ENCODE data around the gene OR6B2.

OR6B2 gene

GRCh38 chr2:240043279-240043989 lies 13.2 kb upstream of the OR6B2 start:
- intact Hi-C loops (cut with DNase I): no loop called here
- DNase-seq: no peak

DNA sequence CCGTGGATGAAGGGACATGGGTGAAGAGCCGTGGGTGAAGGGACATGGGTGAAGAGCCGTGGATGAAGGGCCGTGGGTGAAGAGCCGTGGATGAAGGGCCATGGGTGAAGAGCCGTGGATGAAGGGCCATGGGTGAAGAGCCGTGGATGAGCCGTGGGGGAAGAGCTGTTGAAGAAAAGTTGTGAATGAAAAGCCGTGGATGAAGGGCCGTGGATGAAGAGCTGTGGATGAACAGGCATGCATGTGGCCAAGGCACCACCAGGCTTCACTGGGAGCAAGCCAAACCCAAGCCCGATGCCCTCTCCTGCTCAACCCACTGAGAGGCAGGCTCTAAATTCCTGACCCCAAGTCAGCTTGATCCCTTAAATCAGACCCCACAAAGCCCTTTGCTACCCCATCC lies 12.5 kb upstream of the OR6B2 start:
- intact Hi-C loops (cut with DNase I): no loop called here
- DNase-seq: no peak

GRCh38 chr2:240041363-240041762 lies 11.1 kb upstream of the OR6B2 start:
- DNase-seq: no peak

DNA sequence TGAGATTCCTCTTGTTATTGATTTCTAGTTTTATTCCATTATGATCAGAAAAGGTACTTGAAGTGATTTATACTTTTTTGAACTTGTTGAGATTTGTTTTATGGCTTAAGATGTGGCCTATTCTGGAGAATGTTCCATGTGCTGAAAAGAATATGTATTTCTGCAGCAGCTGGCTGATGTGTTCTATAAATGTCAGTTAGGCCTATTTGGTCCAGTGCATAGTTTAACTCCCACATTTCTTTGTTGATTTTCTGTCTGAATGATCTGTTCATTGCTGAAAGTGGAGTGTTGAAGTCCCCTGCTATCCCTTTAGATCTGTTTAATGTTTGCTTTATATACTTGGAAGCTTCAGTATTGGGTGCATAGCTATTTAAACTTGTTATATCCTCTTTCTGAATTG lies 7.1 kb upstream of the OR6B2 start:
- intact Hi-C loops (cut with DNase I): no loop called here
- no peak for DNase-seq

More at GRCh38 chr2:240041363-240041762, 11.1 kb upstream of the OR6B2 start:
- intact Hi-C loops (cut with DNase I): no loop called here

DNA sequence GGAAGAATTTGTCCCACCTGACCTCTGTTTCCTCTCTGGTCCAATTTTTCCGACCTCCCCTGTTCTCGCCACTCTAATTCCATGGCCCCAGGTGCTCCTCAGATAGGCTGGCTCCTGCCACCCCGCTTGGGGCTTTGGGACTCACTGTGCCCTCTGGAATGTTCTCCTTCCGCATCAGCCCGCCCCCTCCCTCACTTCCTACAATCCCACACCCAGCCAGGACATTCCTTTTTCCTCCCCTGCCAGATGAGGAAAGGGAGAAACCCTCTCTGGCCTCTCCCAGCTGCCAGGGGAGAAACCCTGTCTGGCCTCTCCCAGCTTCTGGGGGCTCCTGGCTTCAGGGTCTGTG lies 3.1 kb upstream of the OR6B2 start:
- intact Hi-C loops (cut with DNase I): no loop called here

DNA sequence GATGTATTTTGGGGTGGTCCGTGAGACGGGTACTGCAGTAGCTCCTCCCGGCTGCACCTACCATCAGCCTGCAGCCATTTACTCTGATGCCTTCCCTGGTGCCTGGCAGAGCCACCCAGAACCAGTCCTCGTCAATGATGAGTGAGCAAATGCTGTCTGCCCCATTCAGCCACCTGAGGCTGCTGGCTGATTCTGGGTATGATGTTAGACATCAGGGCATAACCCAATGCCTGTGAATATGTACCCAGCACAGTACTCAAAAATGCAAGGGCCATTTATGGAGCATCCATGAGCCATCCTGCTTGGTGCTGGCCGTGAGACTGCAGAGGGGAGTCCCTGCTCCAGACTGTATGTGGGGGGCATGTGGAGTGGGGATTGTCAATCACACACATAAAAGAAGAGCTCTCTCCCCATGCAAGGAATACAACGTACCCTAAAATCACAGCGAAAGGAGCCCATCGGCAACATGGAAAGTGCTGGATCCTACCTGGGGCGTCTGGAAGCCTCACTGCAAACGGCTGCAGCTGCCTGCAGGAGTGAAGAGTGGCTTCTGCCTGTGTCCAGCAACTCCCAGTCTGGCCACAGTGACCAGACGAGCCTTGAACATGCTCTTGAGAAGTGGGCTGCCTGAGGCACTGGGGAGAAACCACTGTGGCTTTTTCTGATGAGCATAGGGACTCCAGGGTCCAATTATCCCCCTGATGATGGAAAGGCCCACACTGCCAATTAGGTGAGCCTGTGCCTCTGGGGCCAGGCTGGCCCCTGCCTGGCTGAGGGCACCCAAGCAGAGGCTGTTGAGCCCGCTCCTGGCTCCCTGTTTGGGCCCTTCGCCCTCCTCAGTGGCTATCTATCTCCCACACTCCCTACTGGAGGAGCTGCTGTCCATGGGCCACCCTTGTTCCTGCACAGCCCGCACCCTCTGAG lies 2.4 kb upstream of the OR6B2 start:
- no peak for DNase-seq
- intact Hi-C loops (cut with DNase I): no loop called here

More for the DNA sequence above, 3.1 kb upstream of the OR6B2 start:
- no peak for DNase-seq

DNA sequence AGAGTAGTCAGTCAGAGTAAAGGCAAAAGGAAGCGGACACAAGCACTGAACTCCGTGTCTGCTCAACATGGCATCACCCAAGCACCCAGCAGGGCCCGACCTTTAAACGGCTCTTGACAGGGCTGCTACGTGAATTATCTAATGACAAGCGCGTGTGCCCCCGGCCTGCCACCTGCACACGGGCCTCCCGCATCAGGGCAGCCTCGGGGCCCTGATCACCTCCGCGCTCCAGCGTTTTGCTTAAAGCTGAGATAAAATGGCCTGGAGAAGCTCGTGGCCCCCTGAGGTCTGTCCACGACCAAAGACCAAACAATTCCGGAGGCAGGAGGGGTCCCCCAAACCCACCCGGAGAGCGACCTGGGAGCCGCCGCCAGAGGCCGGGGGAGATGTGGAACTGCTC lies 5.5 kb downstream of the OR6B2 start:
- intact Hi-C loops (cut with DNase I): loop anchor here (10.0 kb wide), 1 partner anchor 120 kb away; the partner anchor contains the start of gene OTOS
- peak in 12 of 42 donors; percentile 10 to 48 (median 22) for DNase-seq

DNA sequence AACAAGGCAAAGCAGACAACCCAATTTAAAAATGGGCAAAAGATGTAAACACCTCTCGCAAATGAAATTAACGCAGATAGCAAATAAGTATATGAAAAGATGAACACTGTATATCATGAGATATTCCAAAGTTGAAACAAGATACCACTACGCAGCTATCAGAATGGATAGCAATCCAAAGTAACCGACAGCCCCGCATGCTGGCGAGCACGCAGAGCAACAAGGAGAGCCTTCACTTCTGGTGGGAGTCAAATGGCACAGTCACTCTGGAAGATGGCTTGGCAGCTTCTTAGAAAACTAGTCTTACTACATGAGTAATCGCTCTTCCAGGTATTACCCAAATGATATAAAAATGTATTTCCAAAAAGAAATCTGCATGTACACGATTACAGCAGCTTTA lies 6.4 kb downstream of the OR6B2 start:
- no peak for DNase-seq
- intact Hi-C loops (cut with DNase I): loop anchor here (10.0 kb wide), 1 partner anchor 121 kb away; the partner anchor contains the start of gene OTOS

- intact Hi-C loops (cut with DNase I): loop anchor here (10.0 kb wide), 1 partner anchor 123 kb away; the partner anchor contains the start of gene OTOS
- DNase-seq: peak; percentile 40 to 87 (median 72)
Measured at GRCh38 chr2:240021488-240022104, 8.6 kb downstream of the OR6B2 start.

- intact Hi-C loops (cut with DNase I): no loop called here
- peak in 37 of 42 donors; percentile 29 to 87 (median 60) for DNase-seq
Measured at GRCh38 chr2:240018071-240018750, 12.0 kb downstream of the OR6B2 start.

DNA sequence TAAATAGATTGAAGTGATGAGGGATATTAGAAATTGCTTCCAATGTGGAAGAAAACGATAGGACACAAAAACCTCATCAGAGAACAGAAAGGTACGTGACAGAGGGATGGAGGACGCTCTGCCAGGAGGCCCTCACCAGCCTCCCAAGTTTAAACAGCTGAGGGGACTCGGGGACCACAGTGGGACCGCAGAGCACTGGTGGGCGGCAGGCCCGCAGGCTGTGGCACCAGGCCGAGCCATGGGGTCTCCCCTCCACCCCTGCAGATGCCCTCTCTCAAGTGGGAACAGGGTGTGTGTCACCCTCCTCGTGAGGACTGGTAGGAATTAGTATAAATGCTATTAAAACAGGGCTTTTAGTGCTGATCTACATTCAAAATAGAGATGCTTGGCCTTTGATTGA lies 15.9 kb downstream of the OR6B2 start:
- no peak for DNase-seq
- intact Hi-C loops (cut with DNase I): no loop called here

DNA sequence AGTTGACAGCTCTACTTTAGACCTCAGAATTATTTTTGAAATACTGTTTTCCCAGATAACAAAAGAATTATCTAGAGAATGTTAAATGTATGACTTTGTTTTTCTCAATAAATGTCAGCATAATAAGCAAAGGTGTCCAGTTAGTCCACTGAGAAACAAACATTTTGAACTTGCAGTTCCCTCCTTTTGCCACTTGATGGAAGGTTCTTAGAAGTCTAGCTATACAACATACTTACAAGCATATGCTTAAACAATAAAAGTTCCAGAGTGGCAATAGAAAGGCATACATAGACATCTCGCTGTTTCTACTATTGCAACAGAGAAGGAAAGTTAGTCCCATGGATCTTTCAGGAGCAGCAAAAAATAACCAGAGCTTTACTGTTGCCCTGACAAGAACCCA lies 16.9 kb downstream of the OR6B2 start:
- DNase-seq: peak in 1 of 42 donors; percentile 5
- intact Hi-C loops (cut with DNase I): no loop called here

DNA sequence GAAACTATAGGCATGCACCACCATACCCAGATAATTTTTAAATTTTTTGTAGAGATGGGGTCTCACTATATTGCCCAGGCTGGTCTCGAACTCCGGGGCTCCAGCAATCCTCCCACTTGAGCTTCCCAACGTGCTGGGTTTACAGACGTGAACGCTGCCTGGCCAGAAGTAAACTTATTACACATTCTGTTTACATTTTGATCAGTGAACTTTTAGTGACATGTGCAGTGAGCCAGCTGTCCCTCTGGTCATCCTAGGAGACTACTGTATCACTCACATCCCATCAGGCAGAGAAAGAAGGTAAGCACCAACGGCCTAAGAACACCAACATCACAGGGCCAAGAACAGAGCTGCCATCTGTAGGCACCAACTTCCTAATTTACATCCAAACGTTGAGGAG lies 27.2 kb downstream of the OR6B2 start:
- intact Hi-C loops (cut with DNase I): no loop called here
- no peak for DNase-seq

DNA sequence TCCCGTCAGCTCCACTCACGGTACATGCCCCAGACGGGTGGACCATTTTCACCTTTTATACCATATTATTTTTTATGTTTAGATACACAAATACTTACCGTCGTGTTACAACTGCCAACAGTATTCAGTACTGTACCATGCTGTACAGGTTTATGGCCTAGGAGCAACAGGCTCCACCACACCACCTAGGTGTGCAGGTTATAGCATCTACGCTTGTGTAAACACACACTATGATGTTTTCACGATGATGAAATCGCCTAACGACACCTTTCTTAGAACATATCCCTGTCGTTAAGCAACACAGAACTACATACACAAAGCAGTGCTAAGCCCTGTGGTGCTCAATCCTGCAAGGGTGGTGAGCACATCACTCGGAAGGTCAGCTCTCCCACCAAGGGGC lies 29.6 kb downstream of the OR6B2 start:
- intact Hi-C loops (cut with DNase I): no loop called here
- DNase-seq: no peak

DNA sequence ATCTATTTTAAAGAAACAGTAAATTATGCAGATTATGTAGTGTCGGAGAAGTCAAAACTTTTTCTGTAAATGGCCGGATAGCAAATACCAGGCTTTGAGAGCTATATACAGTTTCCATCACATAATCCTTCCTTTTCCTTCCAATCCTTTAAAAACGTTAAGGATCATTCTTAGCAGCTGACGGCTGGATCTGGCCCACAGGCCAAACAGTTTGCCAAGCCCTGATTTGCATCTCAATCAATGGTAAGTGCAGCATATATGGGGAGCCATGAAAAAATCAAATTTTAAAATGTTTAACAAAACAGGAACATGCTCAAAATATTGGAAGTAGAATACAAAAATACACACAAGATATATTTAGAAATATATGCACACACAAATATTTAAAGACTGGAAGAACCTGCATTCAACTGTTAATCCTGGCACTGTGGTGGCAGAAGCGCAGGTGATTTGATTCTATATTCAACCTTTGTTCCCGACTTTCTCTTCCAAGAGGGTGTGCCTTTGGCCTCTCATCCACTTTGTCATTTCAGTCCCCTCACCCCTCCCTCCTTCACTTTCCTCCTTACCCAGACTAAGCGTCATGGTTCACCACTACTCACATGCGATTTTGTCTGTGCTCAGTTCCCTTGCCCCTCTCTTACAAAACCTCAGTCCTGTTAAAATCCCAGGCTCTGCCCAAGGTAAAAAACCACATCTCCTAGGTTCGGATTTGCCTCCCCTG lies 32.4 kb downstream of the OR6B2 start:
- intact Hi-C loops (cut with DNase I): no loop called here
- no peak for DNase-seq

DNA sequence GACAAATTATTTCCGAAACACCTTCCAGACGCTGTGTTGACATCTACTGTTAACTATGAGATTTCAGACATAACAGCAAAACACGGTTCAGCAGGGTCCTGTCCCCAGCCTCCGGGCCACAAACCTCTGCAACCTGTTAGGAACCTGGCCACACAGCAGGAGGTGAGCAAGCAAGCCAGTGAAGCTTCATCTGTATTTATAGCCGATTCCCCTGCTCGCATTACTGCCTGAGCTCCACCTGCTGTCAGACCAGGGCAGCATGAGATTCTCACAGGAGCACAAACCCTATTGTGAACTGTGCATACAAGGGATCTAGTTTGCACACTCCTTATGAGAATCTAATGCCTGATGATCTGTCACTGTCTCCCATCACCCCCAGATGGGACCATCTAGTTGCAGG lies 36.1 kb downstream of the OR6B2 start:
- DNase-seq: peak in 1 of 42 donors; percentile 35
- intact Hi-C loops (cut with DNase I): loop anchor here (5.0 kb wide), 1 partner anchor 57 kb away; no protein-coding TSS in a partner anchor

GRCh38 chr2:239993291-239993690 lies 36.9 kb downstream of the OR6B2 start:
- intact Hi-C loops (cut with DNase I): loop anchor here (5.0 kb wide), 1 partner anchor 56 kb away; no protein-coding TSS in a partner anchor
- DNase-seq: peak in 1 of 42 donors; percentile 23

GRCh38 chr2:239991689-239992314 lies 38.4 kb downstream of the OR6B2 start:
- intact Hi-C loops (cut with DNase I): loop anchor here (5.0 kb wide), 1 partner anchor 55 kb away; no protein-coding TSS in a partner anchor
- peak in 14 of 42 donors; percentile 32 to 78 (median 44) for DNase-seq

All from head of caudate nucleus (tissue), 42 donors.